ENCODE results near the gene EEF2. TPM values are rescaled to one million over a fixed set of nuclear protein-coding genes. Genes with fewer than 3 reads are reported as not detected.

The EEF2 gene
- total RNA-seq, 1 experiment from 2014 or later: 2,701 TPM

DNA sequence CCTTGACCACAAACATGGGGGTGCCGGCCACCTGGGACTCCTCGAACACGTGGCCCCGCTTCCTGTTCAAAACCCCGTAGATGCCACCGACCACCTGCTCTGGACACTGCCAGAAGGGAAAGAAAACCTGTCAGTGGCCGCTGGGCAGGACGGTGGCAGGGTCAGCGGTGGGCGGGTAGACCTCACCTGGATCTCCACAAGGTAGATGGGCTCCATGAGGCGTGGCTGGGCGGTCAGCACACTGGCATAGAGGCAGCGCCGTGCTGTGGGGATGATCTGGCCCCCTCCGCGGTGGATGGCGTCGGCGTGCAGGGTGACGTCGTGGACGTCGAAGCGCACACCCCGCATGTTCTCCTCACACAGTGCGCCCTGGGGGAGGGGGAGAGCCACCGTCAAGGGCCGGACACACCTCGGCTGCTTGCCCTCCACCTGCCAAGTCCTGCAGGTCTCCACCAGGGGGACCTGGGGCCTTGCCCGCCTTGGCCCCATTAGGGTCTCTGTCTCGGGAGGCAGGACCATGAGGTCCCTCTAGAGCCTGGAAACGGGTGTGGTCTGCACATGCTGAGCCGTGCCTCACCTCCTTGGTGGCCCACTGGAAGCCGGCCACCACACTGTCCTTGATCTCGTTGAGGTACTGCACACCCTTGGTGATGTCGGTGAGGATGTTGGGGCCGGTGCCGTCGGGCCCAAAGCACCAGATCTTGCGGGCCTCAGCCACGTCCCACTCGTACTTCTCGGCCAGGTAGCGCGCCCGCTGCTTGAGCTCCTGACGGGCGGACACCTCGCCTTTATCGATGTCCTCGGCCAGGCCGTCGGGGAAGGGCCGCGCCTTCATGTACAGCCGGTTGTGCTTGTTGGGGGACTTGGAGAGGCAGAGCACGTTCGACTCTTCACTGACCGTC is 7.8 kb downstream of the EEF2 start:
- intact Hi-C loops (cut with micrococcal nuclease; ENCODE audit: unreplicated experiment): no loop called here
- CTCF ChIA-PET: no interaction called here
- POLR2A ChIA-PET (ENCODE audit: low non-redundant PET): interaction anchor here (0.5 kb wide), 2 partner anchors 10 to 1064 kb away, joined by 4 to 16 read pairs; no protein-coding TSS in a partner anchor
- Histone ChIP-seq H3K9me3 (ENCODE audit: low read depth, low read length, poor library complexity, severe bottlenecking) (no peaks in the 10 kb centered on the region), H3K27ac (ENCODE audit: low read depth, low read length, poor library complexity, severe bottlenecking) (no peak overlapping the region), H3K27me3 (replicated peaks; ENCODE audit: insufficient read depth, low read depth, low read length, poor library complexity) (no peaks in the 10 kb centered on the region), H3K4me1 (ENCODE audit: insufficient read depth, low read length, poor library complexity, severe bottlenecking) (peaks cover 10% of the 10 kb centered on the region), H3K4me3 (ENCODE audit: low read depth, low read length, poor library complexity, severe bottlenecking) (no peak overlapping the region), H3K36me3 (ENCODE audit: insufficient read depth, low read length, poor library complexity, severe bottlenecking) (peaks cover 76% of the 10 kb centered on the region)
- DNase-seq (ENCODE audit: low spot score): no peak
- TF ChIP-seq, protein P1, sequence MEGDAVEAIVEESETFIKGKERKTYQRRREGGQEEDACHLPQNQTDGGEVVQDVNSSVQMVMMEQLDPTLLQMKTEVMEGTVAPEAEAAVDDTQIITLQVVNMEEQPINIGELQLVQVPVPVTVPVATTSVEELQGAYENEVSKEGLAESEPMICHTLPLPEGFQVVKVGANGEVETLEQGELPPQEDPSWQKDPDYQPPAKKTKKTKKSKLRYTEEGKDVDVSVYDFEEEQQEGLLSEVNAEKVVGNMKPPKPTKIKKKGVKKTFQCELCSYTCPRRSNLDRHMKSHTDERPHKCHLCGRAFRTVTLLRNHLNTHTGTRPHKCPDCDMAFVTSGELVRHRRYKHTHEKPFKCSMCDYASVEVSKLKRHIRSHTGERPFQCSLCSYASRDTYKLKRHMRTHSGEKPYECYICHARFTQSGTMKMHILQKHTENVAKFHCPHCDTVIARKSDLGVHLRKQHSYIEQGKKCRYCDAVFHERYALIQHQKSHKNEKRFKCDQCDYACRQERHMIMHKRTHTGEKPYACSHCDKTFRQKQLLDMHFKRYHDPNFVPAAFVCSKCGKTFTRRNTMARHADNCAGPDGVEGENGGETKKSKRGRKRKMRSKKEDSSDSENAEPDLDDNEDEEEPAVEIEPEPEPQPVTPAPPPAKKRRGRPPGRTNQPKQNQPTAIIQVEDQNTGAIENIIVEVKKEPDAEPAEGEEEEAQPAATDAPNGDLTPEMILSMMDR (conservative IDR thresholded peaks at IDR 0.05; ENCODE audit: low read depth, low read length): no peak
- no peak for TF ChIP-seq EZH2 (IDR thresholded peaks at IDR 0.05; ENCODE audit: borderline replicate concordance, low read depth, low read length, poor library complexity, severe bottlenecking)
- BruUV-seq (replicated peaks): no TSS peak

DNA sequence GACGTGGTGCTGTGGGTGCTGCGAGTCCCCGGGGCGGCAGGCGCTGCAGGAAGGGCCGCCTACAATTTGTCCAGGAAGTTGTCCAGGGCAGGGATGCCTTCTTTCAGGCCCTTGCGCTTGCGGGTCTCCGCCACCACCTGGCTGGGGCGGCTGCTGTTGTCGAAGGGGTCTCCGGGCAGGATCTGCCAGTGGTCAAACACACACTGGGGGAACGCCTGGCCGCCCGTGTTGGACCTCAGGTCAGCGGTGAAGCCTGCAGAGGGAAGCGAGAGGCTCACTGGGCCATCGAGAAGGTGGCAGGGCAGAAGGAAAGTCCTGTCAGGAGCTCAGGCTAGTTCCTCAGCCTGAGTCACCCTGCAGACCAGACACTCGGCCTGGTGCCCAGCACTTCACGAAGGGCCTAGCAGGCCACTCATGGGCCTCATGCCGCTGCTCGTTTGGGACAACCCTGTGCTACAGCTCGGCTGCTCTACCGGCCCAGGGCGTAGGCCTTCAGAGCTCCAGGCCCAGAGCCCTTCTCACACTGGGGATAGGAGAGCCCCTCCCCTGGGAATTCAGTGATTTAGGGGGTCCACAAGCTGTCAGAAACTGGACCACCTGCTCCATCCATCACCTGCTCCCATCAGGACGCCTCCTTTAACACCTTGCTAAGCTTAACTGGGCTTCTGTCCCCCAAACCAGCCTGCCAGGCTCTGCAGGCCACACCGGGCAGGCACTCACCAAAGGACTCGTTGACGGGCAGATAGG is 8.6 kb downstream of the EEF2 start:
- Histone ChIP-seq H3K4me3 (ENCODE audit: low read depth, low read length, poor library complexity, severe bottlenecking) (no peak overlapping the region), H3K27ac (ENCODE audit: low read depth, low read length, poor library complexity, severe bottlenecking) (no peak overlapping the region), H3K36me3 (ENCODE audit: insufficient read depth, low read length, poor library complexity, severe bottlenecking) (peaks cover 68% of the 10 kb centered on the region), H3K4me1 (ENCODE audit: insufficient read depth, low read length, poor library complexity, severe bottlenecking) (peaks cover 2% of the 10 kb centered on the region), H3K9me3 (ENCODE audit: low read depth, low read length, poor library complexity, severe bottlenecking) (no peaks in the 10 kb centered on the region), H3K27me3 (replicated peaks; ENCODE audit: insufficient read depth, low read depth, low read length, poor library complexity) (no peaks in the 10 kb centered on the region)
- no peak for TF ChIP-seq EZH2 (IDR thresholded peaks at IDR 0.05; ENCODE audit: borderline replicate concordance, low read depth, low read length, poor library complexity, severe bottlenecking)
- TF ChIP-seq, protein P1 (conservative IDR thresholded peaks at IDR 0.05; ENCODE audit: low read depth, low read length): no peak
- ChIA-PET CTCF (no interaction called here), POLR2A (ENCODE audit: low non-redundant PET) (no interaction called here)
- intact Hi-C loops (cut with micrococcal nuclease; ENCODE audit: unreplicated experiment): no loop called here
- no peak for DNase-seq (ENCODE audit: low spot score)
- TSS peak; percentile 44 for BruUV-seq (replicated peaks)

DNA sequence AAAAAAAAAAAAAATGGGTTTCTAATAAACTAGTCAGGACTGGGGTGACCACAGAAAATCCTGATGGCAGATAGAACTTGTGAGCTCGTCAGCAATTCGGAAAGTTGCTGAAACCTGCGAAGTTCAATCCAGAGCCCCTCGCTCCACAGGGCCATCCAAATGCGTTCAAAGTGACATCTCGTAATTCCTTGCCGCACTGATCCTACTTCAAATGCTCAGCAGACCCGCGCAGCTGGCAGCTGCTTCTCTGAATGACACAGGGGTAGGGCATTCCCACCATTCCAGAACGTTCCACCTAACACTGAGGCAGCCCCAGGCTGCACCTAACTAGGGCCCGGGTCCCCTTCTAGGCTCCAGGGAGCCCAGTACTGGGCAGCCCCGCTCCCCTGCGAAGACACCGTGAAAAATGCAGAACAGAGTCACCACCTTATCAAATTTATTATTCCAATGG is 9.6 kb downstream of the EEF2 start:
- Histone ChIP-seq H3K27ac (ENCODE audit: low read depth, low read length, poor library complexity, severe bottlenecking) (no peak overlapping the region), H3K9me3 (ENCODE audit: low read depth, low read length, poor library complexity, severe bottlenecking) (no peaks in the 10 kb centered on the region), H3K4me1 (ENCODE audit: insufficient read depth, low read length, poor library complexity, severe bottlenecking) (no peaks in the 10 kb centered on the region), H3K27me3 (replicated peaks; ENCODE audit: insufficient read depth, low read depth, low read length, poor library complexity) (no peaks in the 10 kb centered on the region), H3K4me3 (ENCODE audit: low read depth, low read length, poor library complexity, severe bottlenecking) (no peak overlapping the region), H3K36me3 (ENCODE audit: insufficient read depth, low read length, poor library complexity, severe bottlenecking) (peaks cover 58% of the 10 kb centered on the region)
- no peak for DNase-seq (ENCODE audit: low spot score)
- BruUV-seq (replicated peaks): no TSS peak
- CTCF ChIA-PET: no interaction called here
- POLR2A ChIA-PET (ENCODE audit: low non-redundant PET): interaction anchor here (0.6 kb wide), 1 partner anchor 10 kb away, joined by 11 read pairs; the partner anchor contains the start of gene EEF2
- intact Hi-C loops (cut with micrococcal nuclease; ENCODE audit: unreplicated experiment): no loop called here
- no peak for TF ChIP-seq EZH2 (IDR thresholded peaks at IDR 0.05; ENCODE audit: borderline replicate concordance, low read depth, low read length, poor library complexity, severe bottlenecking)
- TF ChIP-seq, protein P1 (conservative IDR thresholded peaks at IDR 0.05; ENCODE audit: low read depth, low read length): no peak

Data from A673 (cell line).